ENCODE data around the gene CDK6. TPM values are rescaled to one million over a fixed set of nuclear protein-coding genes. Genes with fewer than 3 reads are reported as not detected.

CDK6 gene
- total RNA-seq, 1 experiment from 2014 or later, result 38.7 TPM

- POLR2A ChIA-PET (ENCODE audit: unreplicated experiment), result no interaction called here
- H3K79me2 ChIP-seq (ENCODE audit: low read length), result peaks cover 52% of the 10 kb centered on the region
These were observed 58.4 kb downstream of the CDK6 start for GRCh38 chr7:92777993-92778392.

DNA sequence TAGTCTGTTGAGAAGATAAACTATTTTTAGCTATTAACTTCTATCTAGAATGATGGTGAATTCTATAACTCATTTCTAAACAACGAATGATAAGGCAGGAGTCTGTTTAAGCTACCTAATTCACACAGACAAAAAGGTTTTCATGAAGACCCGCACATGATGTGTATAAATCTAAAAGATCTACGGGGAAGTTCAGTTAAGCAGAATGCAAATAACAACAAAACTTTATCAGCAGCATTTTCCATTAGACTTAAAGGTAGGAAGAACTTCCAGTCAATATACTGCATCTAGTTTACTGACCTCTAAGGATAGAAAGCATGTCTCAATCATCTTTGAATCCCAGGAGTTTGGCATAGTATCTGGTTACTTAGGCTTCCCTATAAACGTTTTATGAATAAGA, 62.6 kb downstream of the CDK6 start:
- Histone ChIP-seq H4K20me1 (ENCODE audit: low read length) (no peaks in the 10 kb centered on the region), H3K4me3 (ENCODE audit: low read length) (no peak overlapping the region), H3K4me1 (ENCODE audit: insufficient read depth, low read length) (no peaks in the 10 kb centered on the region), H3K4me2 (ENCODE audit: low read length) (no peak overlapping the region), H3K79me2 (ENCODE audit: low read length) (peaks cover 18% of the 10 kb centered on the region; the same call in 1 of the 2 replicates), H2AFZ (ENCODE audit: low read length) (no peak overlapping the region), H3K27me3 (ENCODE audit: low read length) (no peaks in the 10 kb centered on the region), H3K36me3 (ENCODE audit: low read depth, low read length) (no peaks in the 10 kb centered on the region), H3K9me3 (ENCODE audit: low read length) (no peaks in the 10 kb centered on the region), H3K9me2 (replicated peaks; ENCODE audit: low read length) (no peaks in the 10 kb centered on the region), H3K9ac (ENCODE audit: low read length) (no peak overlapping the region), H3F3A (ENCODE audit: low read length, unreplicated experiment) (no peaks in the 10 kb centered on the region), H3K27ac (ENCODE audit: low read length) (no peak overlapping the region)
- CTCF ChIA-PET, result no interaction called here
- TF ChIP-seq CTCF (conservative IDR thresholded peaks at IDR 0.05; ENCODE audit: low read depth, low read length) (no peak), EZH2 (IDR thresholded peaks at IDR 0.05; ENCODE audit: low read length, unreplicated experiment) (no peak), EZH2phosphoT487 (IDR thresholded peaks at IDR 0.05; ENCODE audit: borderline replicate concordance, low read length) (no peak)
- ATAC-seq, result no peak
- no peak for DNase-seq
- no TSS peak for BruUV-seq (replicated peaks)
- intact Hi-C loops (cut with micrococcal nuclease), result no loop called here
- POLR2A ChIA-PET (ENCODE audit: unreplicated experiment), result no interaction called here

More at GRCh38 chr7:92777993-92778392, 58.4 kb downstream of the CDK6 start:
- Histone ChIP-seq H3K9me3 (ENCODE audit: low read length) (no peaks in the 10 kb centered on the region), H3K9me2 (replicated peaks; ENCODE audit: low read length) (no peaks in the 10 kb centered on the region), H3K4me2 (ENCODE audit: low read length) (no peak overlapping the region), H4K20me1 (ENCODE audit: low read length) (no peaks in the 10 kb centered on the region), H3K27me3 (ENCODE audit: low read length) (no peaks in the 10 kb centered on the region), H3K27ac (ENCODE audit: low read length) (no peak overlapping the region), H3K4me3 (ENCODE audit: low read length) (no peak overlapping the region), H3K9ac (ENCODE audit: low read length) (no peak overlapping the region), H2AFZ (ENCODE audit: low read length) (no peak overlapping the region), H3K4me1 (ENCODE audit: insufficient read depth, low read length) (peaks cover 23% of the 10 kb centered on the region), H3F3A (ENCODE audit: low read length, unreplicated experiment) (no peaks in the 10 kb centered on the region), H3K36me3 (ENCODE audit: low read depth, low read length) (no peaks in the 10 kb centered on the region)
- TF ChIP-seq EZH2 (IDR thresholded peaks at IDR 0.05; ENCODE audit: low read length, unreplicated experiment), result no peak
- TF ChIP-seq EZH2phosphoT487 (IDR thresholded peaks at IDR 0.05; ENCODE audit: borderline replicate concordance, low read length), result no peak
- TF ChIP-seq CTCF (conservative IDR thresholded peaks at IDR 0.05; ENCODE audit: low read depth, low read length), result no peak
- CTCF ChIA-PET, result no interaction called here
- no peak for ATAC-seq
- no peak for DNase-seq
- no TSS peak for BruUV-seq (replicated peaks)
- intact Hi-C loops (cut with micrococcal nuclease), result no loop called here

GRCh38 chr7:92769844-92770243, 66.5 kb downstream of the CDK6 start:
- Histone ChIP-seq H3K27ac (ENCODE audit: low read length) (no peak overlapping the region), H3K4me1 (ENCODE audit: insufficient read depth, low read length) (peaks cover 35% of the 10 kb centered on the region), H3F3A (ENCODE audit: low read length, unreplicated experiment) (peaks cover 4% of the 10 kb centered on the region), H3K79me2 (ENCODE audit: low read length) (peaks cover 26% of the 10 kb centered on the region), H3K9me3 (ENCODE audit: low read length) (no peaks in the 10 kb centered on the region), H2AFZ (ENCODE audit: low read length) (no peak overlapping the region), H3K36me3 (ENCODE audit: low read depth, low read length) (no peaks in the 10 kb centered on the region), H3K27me3 (ENCODE audit: low read length) (no peaks in the 10 kb centered on the region), H4K20me1 (ENCODE audit: low read length) (no peaks in the 10 kb centered on the region), H3K9me2 (replicated peaks; ENCODE audit: low read length) (no peaks in the 10 kb centered on the region), H3K4me3 (ENCODE audit: low read length) (no peak overlapping the region), H3K4me2 (ENCODE audit: low read length) (no peak overlapping the region), H3K9ac (ENCODE audit: low read length) (no peak overlapping the region)
- no peak for TF ChIP-seq EZH2 (IDR thresholded peaks at IDR 0.05; ENCODE audit: low read length, unreplicated experiment)
- TF ChIP-seq CTCF (conservative IDR thresholded peaks at IDR 0.05; ENCODE audit: low read depth, low read length), result no peak
- no peak for TF ChIP-seq EZH2phosphoT487 (IDR thresholded peaks at IDR 0.05; ENCODE audit: borderline replicate concordance, low read length)
- DNase-seq (no peak), ATAC-seq (no peak)
- ChIA-PET POLR2A (ENCODE audit: unreplicated experiment) (no interaction called here), CTCF (no interaction called here)
- intact Hi-C loops (cut with micrococcal nuclease), result loop anchor here (10.0 kb wide), 1 partner anchor 145 kb away; no protein-coding TSS in a partner anchor
- no TSS peak for BruUV-seq (replicated peaks)
